GM12892 (cell line): ENCODE measurements around the gene FTCD.

Experiments used
- POLR2A ChIP-seq: IDR thresholded peaks from 2 replicates; pipeline ENCODE4 v1.6.1; 2011; ENCODE audit warnings: low read depth, low read length, control low read depth
- POLR2AphosphoS5 ChIP-seq: IDR thresholded peaks from 2 replicates; pipeline ENCODE4 v1.6.1; 2011; ENCODE audit warnings: low read depth, low read length, control low read depth
- TAF1 ChIP-seq: IDR thresholded peaks from 2 replicates; pipeline ENCODE4 v1.6.1; 2011; ENCODE audit warnings: low read depth, mild to moderate bottlenecking, control low read depth, low read length, borderline replicate concordance

- TF ChIP-seq POLR2A (no peak), TAF1 (no peak), POLR2AphosphoS5 (no peak)
Measured at GRCh38 chr21:46096596-46097335, 58.6 kb downstream of the FTCD start.
